Right lobe of liver (tissue), 6 donors: Measurements from ENCODE around the gene SNX19. TPM values are rescaled to one million over a fixed set of nuclear protein-coding genes. Genes with fewer than 3 reads are reported as not detected.
A peak's percentile ranks its signal among the peaks of the same experiment; 100 is the strongest.

Experiments
- ATAC-seq, 4 donors: fragments of 200-7000 bp; cut with Tn5 transposase; one replicate each; pipeline ENCODE4 v1.9.1; 2020; ENCODE audit warnings: mild to moderate bottlenecking in 4 of 4, moderate library complexity in 4 of 4
- DNase-seq, 3 donors: peaks; one replicate each; pipeline ENCODE4 v3.0.0-alpha.2; 2020
- H3K27ac ChIP-seq, 3 donors: fragments of 200-600 bp; one replicate each; pipeline ENCODE4 v1.8.0; 2022
- H3K27me3 ChIP-seq, 2 donors: fragments of 200-600 bp; one replicate each; pipeline ENCODE4 v1.8.0; 2022
- H3K36me3 ChIP-seq, 4 donors: fragments of 200-600 bp; sonication (generic) in 1 of 4; one replicate each; pipeline versions ENCODE4 v1.5.1 to v1.8.0; 2017 to 2022; ENCODE audit warnings: control low read depth in 1 of 4
- H3K4me1 ChIP-seq, 4 donors: fragments of 200-600 bp; sonication (generic) in 1 of 4; one replicate each; pipeline versions ENCODE4 v1.5.1 to v1.8.0; 2017 to 2022; ENCODE audit warnings: control low read depth in 1 of 4
- H3K4me3 ChIP-seq, 3 donors: fragments of 200-600 bp; one replicate each; pipeline ENCODE4 v1.8.0; 2022
- H3K9me3 ChIP-seq, 4 donors: fragments of 200-600 bp; sonication (generic) in 1 of 4; one replicate each; pipeline versions ENCODE4 v1.5.1 to v1.8.0; 2017 to 2022; ENCODE audit warnings: control low read depth in 1 of 4
- CTCF ChIP-seq, 4 donors: fragments of 200-600 bp in 3 of 4; fragments of 450-650 bp in 1 of 4; IDR thresholded peaks; one replicate each; pipeline versions ENCODE4 v1.5.1 to v1.8.0; 2016 to 2022; ENCODE audit warnings: antibody characterized with exemption in 4 of 4, mild to moderate bottlenecking in 2 of 4
- POLR2A ChIP-seq: fragments of 450-650 bp; IDR thresholded peaks from one replicate; pipeline ENCODE4 v1.6.1; 2017; ENCODE audit warnings: antibody characterized with exemption, mild to moderate bottlenecking
- WGBS: methylation state at CpG from one replicate; pipeline ENCODE4 v1.1.6; 2018; ENCODE audit warnings: low coverage, low lambda C conversion rate; ENCODE audit not compliant: insufficient coverage; ENCODE audit errors: missing lambda C conversion rate; 5-methylcytosine and 5-hydroxymethylcytosine counted together
- intact Hi-C, 2 donors: fragments of 100-400 bp; cut with DNase I; formaldehyde crosslinking; loops; one replicate each; pipeline versions ENCODE4 v1.11.2 to v1.14.1; 2022
- total RNA-seq, 6 experiments: library from RNA; depleted of rRNA in 2 of 6; stranded (reverse); fragments of >200 nt in 2 of 6; fragmentation: NEBNext Ultra II Directional in 3 of 6; extraction: Animal tissue kit (Norgen Biotek cat#: 25700) in 3 of 6; gene quantifications; one replicate each; pipeline versions ENCODE4 v1.1.0 to v1.2.4, GENCODE V29; 2016 to 2023
- donor health status: DM: no; HTN: yes; CAD: no.
- donor health status: DM: no; HTN: no; CAD: no.
- donor health status: DM: no; HTN: no; CAD: no.
- donor health status: DM: no; HTN: yes; CAD: no.
- donor health status: DM: no; HTN: yes; CAD: no.

SNX19 gene
- total RNA-seq, 6 experiments from 2014 or later: 23.3 to 74.4 (median 32.7) TPM

- Histone ChIP-seq H3K4me1 (no peaks in the 10 kb centered on the region), H3K36me3 (no peaks in the 10 kb centered on the region)
- intact Hi-C loops: no loop called here
Measured at GRCh38 chr11:130831506-130831905, 84.8 kb downstream of the SNX19 start.

GRCh38 chr11:130830566-130830965 is 85.7 kb downstream of the SNX19 start:
- no peak for ATAC-seq
- Histone ChIP-seq H3K27ac (no peak overlapping the region), H3K27me3 (no peaks in the 10 kb centered on the region), H3K9me3 (no peaks in the 10 kb centered on the region), H3K4me1 (no peaks in the 10 kb centered on the region), H3K4me3 (no peak overlapping the region), H3K36me3 (no peaks in the 10 kb centered on the region)
- DNase-seq: no peak
- no peak for TF ChIP-seq POLR2A
- no peak for TF ChIP-seq CTCF (IDR thresholded peaks at IDR 0.05)
- 56% methylated on average over 4 of the region's 6 CpGs for WGBS
- intact Hi-C loops: no loop called here

More at GRCh38 chr11:130831506-130831905, 84.8 kb downstream of the SNX19 start:
- Histone ChIP-seq H3K27ac (no peak overlapping the region), H3K4me3 (no peak overlapping the region), H3K27me3 (no peaks in the 10 kb centered on the region), H3K9me3 (no peaks in the 10 kb centered on the region)
- WGBS: 41% methylated on average over 5 of the region's 7 CpGs
- ATAC-seq (no peak), DNase-seq (no peak)
- TF ChIP-seq CTCF (IDR thresholded peaks at IDR 0.05) (no peak), POLR2A (no peak)

GRCh38 chr11:130829920-130830511 is 86.3 kb downstream of the SNX19 start:
- H3K36me3 ChIP-seq: no peaks in the 10 kb centered on the region
- TF ChIP-seq POLR2A (no peak), CTCF (IDR thresholded peaks at IDR 0.05) (no peak)
- WGBS: 38% methylated on average over 1 of the region's 6 CpGs
- intact Hi-C loops: no loop called here
- no peak overlapping the region for H3K27ac ChIP-seq
- H3K9me3 ChIP-seq: no peaks in the 10 kb centered on the region
- H3K27me3 ChIP-seq: no peaks in the 10 kb centered on the region
- H3K4me1 ChIP-seq: no peaks in the 10 kb centered on the region
- no peak for DNase-seq
- ATAC-seq: peak in 1 of 4 donors; percentile 25
- H3K4me3 ChIP-seq: no peak overlapping the region

- intact Hi-C loops: no loop called here
- Histone ChIP-seq H3K36me3 (no peaks in the 10 kb centered on the region), H3K9me3 (no peaks in the 10 kb centered on the region), H3K4me1 (no peaks in the 10 kb centered on the region), H3K27ac (no peak overlapping the region), H3K27me3 (no peaks in the 10 kb centered on the region), H3K4me3 (no peak overlapping the region)
- ATAC-seq: no peak
- WGBS: 61% methylated on average over 6 of the region's 7 CpGs
- no peak for DNase-seq
- no peak for TF ChIP-seq CTCF (IDR thresholded peaks at IDR 0.05)
- no peak for TF ChIP-seq POLR2A
Measured at GRCh38 chr11:130828741-130829140, 87.5 kb downstream of the SNX19 start.
